HepG2 (cell line): ENCODE data around the gene RRP12. TPM values are rescaled to one million over a fixed set of nuclear protein-coding genes. Genes with fewer than 3 reads are reported as not detected.

Source experiments
- ATAC-seq: fragments of 200-7000 bp; cut with Tn5 transposase; 3 replicates; pipeline ENCODE4 v1.9.1; 2020; ENCODE audit warnings: mild to moderate bottlenecking, moderate library complexity
- BruUV-seq: library from RNA; stranded (reverse); fragments of 400-500 nt; replicated peaks from 2 replicates; lab custom pipeline; 2021; lab: Mats Ljungman, UMichigan
- CTCF ChIA-PET: fragments of 300-600 bp; formaldehyde crosslinking; extraction: SDS; loops from one replicate; lab custom pipeline; 2021; ENCODE audit warnings: low total read pairs, inconsistent platforms, low intra/inter-chr PET ratio; lab: Yijun Ruan, JAX
- POLR2A ChIA-PET: fragments of 350-600 bp; sonication (Branson Sonifier 250); formaldehyde crosslinking; loops from one replicate; lab custom pipeline; 2020; ENCODE audit warnings: antibody characterized with exemption, inconsistent platforms; lab: Yijun Ruan, JAX
- DNase-seq: peaks from one replicate; pipeline ENCODE4 v3.0.0-alpha.2; 2015; ENCODE audit warnings: low spot score
- FAIRE-seq: peaks from 3 replicates; lab custom pipeline; 2011; peaks lifted over from hg19 to GRCh38; lab: Jason Lieb, UNC
- H2AFZ ChIP-seq: one replicate; pipeline ENCODE4 v1.6.1; 2011; ENCODE audit warnings: low read length, inconsistent platforms
- H3K27ac ChIP-seq: fragments of 300-600 bp; 3 replicates; pipeline ENCODE4 v1.8.0; 2011; ENCODE audit warnings: mixed run types, mild to moderate bottlenecking, mixed read lengths, low read length, inconsistent platforms; ENCODE audit not compliant: insufficient read depth; ENCODE audit errors: extremely low read length
- H3K27me3 ChIP-seq, 2 experiments: fragments of 200-600 bp in 1 of 2; 2 replicates in 1 of 2; 3 replicates in 1 of 2; pipeline versions ENCODE4 v1.6.0 to v1.8.0; 2011; ENCODE audit warnings: low read length in 2 of 2, mild to moderate bottlenecking in 2 of 2, moderate library complexity in 2 of 2, inconsistent platforms in 1 of 2; ENCODE audit not compliant: insufficient read depth in 2 of 2, control insufficient read depth in 1 of 2
- H3K36me3 ChIP-seq, 2 experiments: fragments of 200-600 bp in 1 of 2; replicated peaks in 1 of 2; 2 replicates in 1 of 2; 3 replicates in 1 of 2; pipeline versions ENCODE4 v1.5.1 to v1.8.0; 2011; ENCODE audit warnings: low read length in 2 of 2, inconsistent platforms in 1 of 2; ENCODE audit not compliant: insufficient read depth in 2 of 2, control insufficient read depth in 1 of 2
- H3K4me1 ChIP-seq: 2 replicates; pipeline ENCODE4 v1.5.1; 2012; ENCODE audit warnings: low read length, inconsistent platforms; ENCODE audit not compliant: insufficient read depth
- H3K4me2 ChIP-seq: 2 replicates; pipeline ENCODE4 v1.6.0; 2011; ENCODE audit warnings: low read depth, low read length, inconsistent platforms
- H3K4me3 ChIP-seq, 3 experiments: fragments of 200-600 bp in 1 of 3; sonication (generic), shearing (Covaris generic) in 1 of 3; replicated peaks in 1 of 3; 2 replicates each; pipeline ENCODE4 v1.5.1; 2011 to 2016; ENCODE audit warnings: low read length in 3 of 3, inconsistent platforms in 2 of 3, low read depth in 2 of 3, mild to moderate bottlenecking in 2 of 3, control low read depth in 1 of 3, mixed read lengths in 1 of 3; ENCODE audit not compliant: insufficient read depth in 1 of 3
- H3K79me2 ChIP-seq: one replicate; pipeline ENCODE4 v1.6.1; 2011; ENCODE audit warnings: low read length, inconsistent platforms; ENCODE audit not compliant: insufficient read depth
- H3K9ac ChIP-seq: 2 replicates; pipeline ENCODE4 v1.6.0; 2011; ENCODE audit warnings: mild to moderate bottlenecking, low read depth, low read length, inconsistent platforms; ENCODE audit not compliant: insufficient read depth
- H3K9me3 ChIP-seq: 2 replicates; pipeline ENCODE4 v1.5.1; 2012; ENCODE audit warnings: mild to moderate bottlenecking, low read length
- H4K20me1 ChIP-seq: 2 replicates; pipeline ENCODE4 v1.6.0; 2011; ENCODE audit warnings: inconsistent platforms, mild to moderate bottlenecking, low read length, moderate library complexity; ENCODE audit not compliant: insufficient read depth
- ZKSCAN1 ChIP-seq: fragments of 150-350 bp; IDR thresholded peaks from 2 replicates; pipeline ENCODE4 v1.6.1; 2014; ENCODE audit warnings: low read length
- ZNF367 ChIP-seq: sonication (generic); formaldehyde crosslinking; IDR thresholded peaks from 2 replicates; pipeline ENCODE4 v1.4.0; 2020; ENCODE audit warnings: missing genetic modification reagents, borderline replicate concordance
- ZNF7 ChIP-seq: IDR thresholded peaks from 2 replicates; pipeline ENCODE4 v1.6.1; 2016; ENCODE audit warnings: missing biosample characterization, missing genetic modification reagents
- WGBS: methylation state at CpG from one replicate; pipeline ENCODE4 v1.1.6; 2017; ENCODE audit warnings: low lambda C conversion rate; 5-methylcytosine and 5-hydroxymethylcytosine counted together
- in situ Hi-C: cut with HindIII; loops from 2 replicates; pipeline ENCODE4 v1.10.0; 2017; ENCODE audit warnings: low pct_unique_long_range_greater_than_20kb; ENCODE audit not compliant: extremely low pct_ligation_motif_present
- intact Hi-C: fragments of 100-400 bp; cut with micrococcal nuclease; formaldehyde crosslinking; loops from one replicate; pipeline ENCODE4 v1.10.0; 2022; ENCODE audit not compliant: unreplicated experiment
- polyA plus RNA-seq, 8 experiments: library from polyadenylated mRNA; depleted of rRNA in 3 of 8; stranded (reverse) in 7 of 8; unstranded in 1 of 8; fragments of >200 nt; fragmentation: Illumina TruSeq in 4 of 8; extraction: Trizol in 4 of 8; gene quantifications; 2 replicates each; pipeline versions ENCODE4 v1.2.1 to v1.2.3, GENCODE V29; 2011 to 2016; ENCODE audit warnings: low read depth in 4 of 8, missing spikeins in 1 of 8, mixed read lengths in 1 of 8; ENCODE audit not compliant: insufficient read depth in 1 of 8
- total RNA-seq, 5 experiments: library from RNA; depleted of rRNA; stranded (reverse); fragments of >200 nt; fragmentation: Illumina TruSeq; extraction: Trizol; gene quantifications; 2 replicates each; pipeline ENCODE4 v1.2.3, GENCODE V29; 2016; ENCODE audit warnings: low read depth in 1 of 5

The RRP12 gene
- total and polyA plus RNA-seq, 2 of the 13 experiments (the other 11 are each of a cell fraction or from before 2014, with no cell fraction given): 13.2 to 39.4 TPM

DNA sequence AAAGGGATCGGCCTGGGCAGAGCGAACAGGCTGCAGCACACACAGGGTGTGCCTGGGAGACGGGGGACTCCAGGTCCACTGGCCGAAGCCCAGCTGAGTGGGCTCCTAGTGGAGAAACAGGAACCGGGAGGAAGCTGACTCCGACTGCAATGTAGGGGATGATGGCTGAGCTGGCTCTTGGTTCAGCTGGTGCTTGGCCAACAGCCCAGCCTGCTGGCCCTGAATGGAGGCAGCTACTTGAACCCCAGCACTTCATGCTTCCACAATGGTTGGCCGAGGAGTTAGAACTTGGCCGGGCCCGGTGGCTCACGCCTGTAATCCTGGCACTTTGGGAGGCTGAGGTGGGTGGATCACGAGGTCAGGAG lies 39.6 kb downstream of the RRP12 start:
- ChIA-PET CTCF (no interaction called here), POLR2A (no interaction called here)
- Histone ChIP-seq H3K9me3 (no peaks in the 10 kb centered on the region), H4K20me1 (no peaks in the 10 kb centered on the region), H3K4me1 (no peaks in the 10 kb centered on the region), H2AFZ (no peak overlapping the region), H3K27me3 (no peaks in the 10 kb centered on the region), H3K4me2 (no peak overlapping the region), H3K36me3 (peaks cover 31 to 78% of the 10 kb centered on the region in 2 experiments; a peak in 4 of 5 replicates), H3K9ac (no peak overlapping the region), H3K27ac (no peak overlapping the region), H3K4me3 (no peak overlapping the region), H3K79me2 (no peaks in the 10 kb centered on the region)
- intact Hi-C loops (no loop called here), in situ Hi-C loops (no loop called here)
- FAIRE-seq (no peak), DNase-seq (no peak), ATAC-seq (no peak)
- BruUV-seq: no TSS peak
- WGBS: 94% methylated on average over 11 of the region's 11 CpGs
- TF ChIP-seq ZNF7 (CRISPR knock-in tag): no peak

DNA sequence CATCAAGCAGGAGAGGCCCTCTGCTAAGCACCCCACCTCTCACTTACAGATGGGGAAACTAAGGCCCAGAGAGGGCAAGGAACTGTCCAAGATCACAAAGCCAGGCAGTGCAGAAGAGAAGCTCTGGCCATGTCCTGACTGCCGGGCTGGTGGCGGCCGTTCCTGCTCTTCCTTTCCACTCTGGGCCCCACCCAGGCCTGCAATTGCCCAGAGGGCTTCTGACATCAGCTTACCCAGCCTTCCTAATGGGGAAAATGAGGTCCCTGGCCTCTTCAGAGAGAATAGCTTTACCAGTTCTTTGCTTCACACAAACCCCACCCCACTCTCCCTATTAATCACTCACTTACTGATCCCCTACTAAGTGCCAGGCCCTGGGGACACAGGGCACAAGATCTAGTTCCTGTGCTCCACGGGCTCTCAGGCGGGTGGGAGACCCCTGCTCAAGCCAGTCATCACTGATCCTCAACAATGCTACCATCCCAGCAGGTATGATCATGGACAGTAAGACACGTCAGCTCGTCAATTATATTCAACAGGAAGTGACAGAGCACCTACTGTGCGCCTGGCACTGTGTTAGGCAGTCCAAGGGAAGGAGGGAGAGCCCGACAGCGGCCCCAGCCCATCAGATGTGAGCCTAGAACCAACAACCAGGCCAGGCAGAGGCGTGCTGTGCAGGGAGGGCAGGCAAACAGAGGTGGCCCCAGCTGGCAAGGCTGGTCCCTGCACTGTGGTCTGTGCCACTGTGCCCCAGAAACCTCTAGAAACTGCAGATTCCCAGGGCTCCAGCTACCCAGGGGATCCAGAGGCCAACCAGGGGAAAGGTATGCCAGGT lies 40.2 kb downstream of the RRP12 start:
- POLR2A ChIA-PET: no interaction called here
- CTCF ChIA-PET: no interaction called here
- Histone ChIP-seq H3K79me2 (no peaks in the 10 kb centered on the region), H3K4me1 (no peaks in the 10 kb centered on the region), H3K27ac (no peak overlapping the region), H3K4me3 (no peak overlapping the region), H3K9ac (no peak overlapping the region), H4K20me1 (no peaks in the 10 kb centered on the region), H2AFZ (no peak overlapping the region), H3K4me2 (no peak overlapping the region), H3K36me3 (peaks cover 32 to 78% of the 10 kb centered on the region in 2 experiments; a peak in 4 of 5 replicates), H3K9me3 (no peaks in the 10 kb centered on the region), H3K27me3 (no peaks in the 10 kb centered on the region)
- no peak for DNase-seq
- no peak for FAIRE-seq
- TF ChIP-seq ZKSCAN1 (peak; percentile 72), ZNF367 (CRISPR knock-in tag) (no peak)
- no TSS peak for BruUV-seq
- no peak for ATAC-seq
- WGBS: 98% methylated on average over 11 of the region's 11 CpGs
- intact Hi-C loops: no loop called here
- in situ Hi-C loops: no loop called here
